Gastroesophageal sphincter (tissue), 4 donors: Measurements from ENCODE around the gene PSMG1. TPM values are rescaled to one million over a fixed set of nuclear protein-coding genes. Genes with fewer than 3 reads are reported as not detected.
A peak's percentile ranks its signal among the peaks of the same experiment; 100 is the strongest.

Experiments used
- ATAC-seq: fragments of 150-250 bp; one replicate; pipeline ENCODE4 v1.9.1; 2016; ENCODE audit warnings: mild to moderate bottlenecking, moderate library complexity
- H3K27ac ChIP-seq, 4 donors: fragments of 200-600 bp; sonication (generic) in 3 of 4; 1 replicate in 3 of 4; 2 replicates in 1 of 4; pipeline ENCODE4 v1.5.1; 2016 to 2019
- H3K27me3 ChIP-seq: fragments of 200-600 bp; sonication (generic); one replicate; pipeline ENCODE4 v1.5.1; 2019
- H3K36me3 ChIP-seq, 2 donors: fragments of 200-600 bp; sonication (generic); one replicate each; pipeline ENCODE4 v1.5.1; 2019; ENCODE audit warnings: control low read depth in 1 of 2
- H3K4me1 ChIP-seq, 3 donors: fragments of 200-600 bp; sonication (generic); 1 replicate in 2 of 3; 2 replicates in 1 of 3; pipeline ENCODE4 v1.5.1; 2016 to 2019; ENCODE audit warnings: control low read depth in 2 of 3
- H3K4me3 ChIP-seq, 2 donors: fragments of 200-600 bp; sonication (generic); one replicate each; pipeline ENCODE4 v1.5.1; 2019; ENCODE audit warnings: mild to moderate bottlenecking in 1 of 2, moderate library complexity in 1 of 2
- H3K9me3 ChIP-seq, 3 donors: fragments of 200-600 bp; sonication (generic); one replicate each; pipeline ENCODE4 v1.5.1; 2017 to 2019; ENCODE audit warnings: control low read depth in 2 of 3
- CTCF ChIP-seq, 4 experiments: fragments of 200-600 bp in 2 of 4; fragments of 450-650 bp in 2 of 4; sonication (generic) in 1 of 4; IDR thresholded peaks; one replicate each; pipeline ENCODE4 v1.5.1; 2017 to 2019; ENCODE audit warnings: antibody characterized with exemption in 4 of 4, mild to moderate bottlenecking in 2 of 4, moderate library complexity in 2 of 4
- EP300 ChIP-seq: sonication (generic); formaldehyde crosslinking; IDR thresholded peaks from one replicate; pipeline ENCODE4 v1.6.1; 2017; ENCODE audit warnings: antibody characterized with exemption, mild to moderate bottlenecking
- POLR2A ChIP-seq, 2 donors: fragments of 450-650 bp; IDR thresholded peaks; one replicate each; pipeline ENCODE4 v1.6.1; 2017; ENCODE audit warnings: antibody characterized with exemption in 2 of 2, mild to moderate bottlenecking in 2 of 2, moderate library complexity in 1 of 2
- POLR2AphosphoS5 ChIP-seq: sonication (generic); formaldehyde crosslinking; IDR thresholded peaks from one replicate; pipeline ENCODE4 v1.6.1; 2017; ENCODE audit warnings: antibody characterized with exemption
- WGBS, 2 donors: methylation state at CpG; one replicate each; pipeline ENCODE4 v1.1.5; 2018; ENCODE audit warnings: low coverage in 1 of 2; 5-methylcytosine and 5-hydroxymethylcytosine counted together
- total RNA-seq, 4 donors: library from RNA; depleted of rRNA; stranded (reverse); fragments of >200 nt; gene quantifications; one replicate each; pipeline ENCODE4 v1.1.0, GENCODE V29; 2016

The PSMG1 gene
- total RNA-seq, 4 donors from 2014 or later, result 19.0 to 33.7 (median 30.4) TPM

- H3K4me1 ChIP-seq, result no peaks in the 10 kb centered on the region
- H3K9me3 ChIP-seq, result no peaks in the 10 kb centered on the region
- H3K36me3 ChIP-seq, result peaks cover 7 to 57% of the 10 kb centered on the region in 2 donors
- no peaks in the 10 kb centered on the region for H3K27me3 ChIP-seq
- no peak overlapping the region for H3K4me3 ChIP-seq
- no peak for TF ChIP-seq CTCF (IDR thresholded peaks at IDR 0.05)
- no peak for ATAC-seq
- WGBS, 2 donors, result 82 to 94% methylated on average over 1 of the region's 1 CpG
- no peak overlapping the region for H3K27ac ChIP-seq
Measured at GRCh38 chr21:39193380-39193779, 10.1 kb upstream of the PSMG1 start.

GRCh38 chr21:39189857-39190604 is 6.8 kb upstream of the PSMG1 start:
- TF ChIP-seq EP300 (no peak), POLR2AphosphoS5 (no peak), POLR2A (IDR thresholded peaks at IDR 0.05) (no peak), CTCF (IDR thresholded peaks at IDR 0.05) (no peak)
- Histone ChIP-seq H3K27ac (no peak overlapping the region), H3K27me3 (no peaks in the 10 kb centered on the region), H3K9me3 (no peaks in the 10 kb centered on the region), H3K4me3 (no peak overlapping the region), H3K36me3 (peaks cover 0 to 25% of the 10 kb centered on the region in 2 donors), H3K4me1 (peaks cover 0 to 14% (median 0%) of the 10 kb centered on the region in 3 donors)
- no peak for ATAC-seq

GRCh38 chr21:39188521-39189139 is 5.4 kb upstream of the PSMG1 start:
- ATAC-seq, result no peak

GRCh38 chr21:39187141-39187540 is 3.9 kb upstream of the PSMG1 start:
- no peak for TF ChIP-seq POLR2A (IDR thresholded peaks at IDR 0.05)
- ATAC-seq, result no peak
- Histone ChIP-seq H3K27ac (no peak overlapping the region), H3K9me3 (no peaks in the 10 kb centered on the region), H3K27me3 (no peaks in the 10 kb centered on the region), H3K36me3 (peaks cover 0 to 8% of the 10 kb centered on the region in 2 donors), H3K4me1 (peaks cover 0 to 28% (median 3%) of the 10 kb centered on the region in 3 donors), H3K4me3 (no peak overlapping the region)
- WGBS, 2 donors, result 48 to 74% methylated on average over 5 of the region's 5 CpGs

More at GRCh38 chr21:39188521-39189139, 5.4 kb upstream of the PSMG1 start:
- H3K9me3 ChIP-seq, result no peaks in the 10 kb centered on the region
- H3K4me1 ChIP-seq, result peaks cover 0 to 24% (median 0%) of the 10 kb centered on the region in 3 donors
- H3K4me3 ChIP-seq, result no peak overlapping the region
- TF ChIP-seq EP300 (no peak), CTCF (IDR thresholded peaks at IDR 0.05) (no peak), POLR2A (IDR thresholded peaks at IDR 0.05) (no peak), POLR2AphosphoS5 (no peak)
- no peak overlapping the region for H3K27ac ChIP-seq
- 92% methylated on average over 2 of the region's 2 CpGs; no CpG with 5 or more reads in 1 of the 2 donors for WGBS, 2 donors
- H3K36me3 ChIP-seq, result peaks cover 0 to 11% of the 10 kb centered on the region in 2 donors
- H3K27me3 ChIP-seq, result no peaks in the 10 kb centered on the region

- Histone ChIP-seq H3K4me3 (no peak overlapping the region), H3K27ac (peak overlapping the region in 1 of 4 donors; percentile 20), H3K9me3 (no peaks in the 10 kb centered on the region), H3K27me3 (no peaks in the 10 kb centered on the region), H3K4me1 (peaks cover 0 to 33% (median 7%) of the 10 kb centered on the region in 3 donors), H3K36me3 (peaks cover 0 to 8% of the 10 kb centered on the region in 2 donors)
- no peak for ATAC-seq
- TF ChIP-seq POLR2A (IDR thresholded peaks at IDR 0.05) (no peak), POLR2AphosphoS5 (no peak), CTCF (IDR thresholded peaks at IDR 0.05) (no peak), EP300 (no peak)
Measured at GRCh38 chr21:39186676-39187075, 3.4 kb upstream of the PSMG1 start.
